Neuronal stem cell (in vitro differentiated cells): ENCODE results near the gene ZBTB5.
"Not testable (repeated sequence)": the region's sequence is repeated elsewhere in the genome, so short reads cannot be mapped to it uniquely, and the experiment has no call there.

Source experiments
- DNase-seq: peaks from one replicate; pipeline ENCODE4 v3.0.0-alpha.2; 2013; ENCODE audit warnings: low spot score
- H2AFZ ChIP-seq: one replicate; pipeline ENCODE4 v1.6.1; 2013; ENCODE audit warnings: mild to moderate bottlenecking, low read length, inconsistent platforms
- H2AK5ac ChIP-seq: 2 replicates; pipeline ENCODE4 v1.6.1; 2013; ENCODE audit warnings: low read depth, mild to moderate bottlenecking, inconsistent platforms, low read length, moderate library complexity, mixed read lengths
- H2BK120ac ChIP-seq: 2 replicates; pipeline ENCODE4 v1.6.1; 2013; ENCODE audit warnings: low read depth, mild to moderate bottlenecking, inconsistent platforms, low read length, moderate library complexity, mixed read lengths
- H2BK12ac ChIP-seq: one replicate; pipeline ENCODE4 v1.6.1; 2013; ENCODE audit warnings: low read length, inconsistent platforms
- H2BK15ac ChIP-seq: 2 replicates; pipeline ENCODE4 v1.6.1; 2013; ENCODE audit warnings: mild to moderate bottlenecking, low read length, inconsistent platforms, mixed read lengths
- H2BK5ac ChIP-seq: one replicate; pipeline ENCODE4 v1.6.1; 2013; ENCODE audit warnings: inconsistent platforms, mild to moderate bottlenecking, low read length, moderate library complexity
- H3K14ac ChIP-seq: one replicate; pipeline ENCODE4 v1.6.1; 2013; ENCODE audit warnings: low read length, inconsistent platforms
- H3K18ac ChIP-seq: 2 replicates; pipeline ENCODE4 v1.6.1; 2013; ENCODE audit warnings: low read length, inconsistent platforms
- H3K23ac ChIP-seq: 2 replicates; pipeline ENCODE4 v1.6.1; 2013; ENCODE audit warnings: low read depth, mild to moderate bottlenecking, mixed read lengths, low read length, inconsistent platforms; ENCODE audit not compliant: poor library complexity
- H3K27ac ChIP-seq: replicated peaks from 3 replicates; pipeline ENCODE4 v1.5.1; 2013; ENCODE audit warnings: low read length, inconsistent platforms
- H3K27me3 ChIP-seq, 3 experiments: 2 replicates each; pipeline ENCODE4 v1.6.1; 2013; ENCODE audit warnings: low read length in 3 of 3, mild to moderate bottlenecking in 2 of 3, inconsistent platforms in 1 of 3, low read depth in 1 of 3, mixed read lengths in 1 of 3, moderate library complexity in 1 of 3; ENCODE audit not compliant: control insufficient read depth in 3 of 3, insufficient read depth in 3 of 3
- H3K36me3 ChIP-seq, 2 donors: replicated peaks in 1 of 2; 2 replicates each; pipeline ENCODE4 v1.6.1; 2013; ENCODE audit warnings: low read length in 2 of 2; ENCODE audit not compliant: control insufficient read depth in 2 of 2, insufficient read depth in 2 of 2
- H3K4ac ChIP-seq: 2 replicates; pipeline ENCODE4 v1.6.1; 2013; ENCODE audit warnings: inconsistent platforms, mild to moderate bottlenecking, low read length, moderate library complexity
- H3K4me1 ChIP-seq, 2 donors: 1 replicate in 1 of 2; 2 replicates in 1 of 2; pipeline ENCODE4 v1.6.1; 2013; ENCODE audit warnings: low read length in 2 of 2, low read depth in 1 of 2; ENCODE audit not compliant: control insufficient read depth in 2 of 2, insufficient read depth in 1 of 2
- H3K4me2 ChIP-seq: one replicate; pipeline ENCODE4 v1.6.1; 2013; ENCODE audit warnings: mild to moderate bottlenecking, low read length, inconsistent platforms; ENCODE audit not compliant: insufficient read depth, poor library complexity, severe bottlenecking
- H3K4me3 ChIP-seq, 2 donors: 2 replicates each; pipeline ENCODE4 v1.5.1; 2013; ENCODE audit warnings: low read length in 2 of 2, mild to moderate bottlenecking in 2 of 2, inconsistent platforms in 1 of 2, moderate library complexity in 1 of 2
- H3K79me1 ChIP-seq: one replicate; pipeline ENCODE4 v1.6.1; 2013; ENCODE audit warnings: low read depth, mild to moderate bottlenecking, inconsistent platforms, low read length, moderate library complexity
- H3K9ac ChIP-seq: one replicate; pipeline ENCODE4 v1.6.1; 2013; ENCODE audit warnings: mild to moderate bottlenecking, low read depth, low read length, inconsistent platforms; ENCODE audit not compliant: poor library complexity
- H3K9me3 ChIP-seq, 2 donors: replicated peaks in 1 of 2; 2 replicates each; pipeline versions ENCODE3 to v1.6.1; 2013; ENCODE audit warnings: low read length in 2 of 2, mild to moderate bottlenecking in 2 of 2, inconsistent platforms in 1 of 2, low read depth in 1 of 2, mixed read lengths in 1 of 2, moderate library complexity in 1 of 2; ENCODE audit not compliant: control insufficient read depth in 2 of 2, insufficient read depth in 1 of 2
- H4K8ac ChIP-seq: one replicate; pipeline ENCODE4 v1.6.1; 2013; ENCODE audit warnings: low read depth, mild to moderate bottlenecking, inconsistent platforms, low read length, moderate library complexity
- H4K91ac ChIP-seq: one replicate; pipeline ENCODE4 v1.6.1; 2013; ENCODE audit warnings: low read length, low read depth, mild to moderate bottlenecking, inconsistent platforms; ENCODE audit not compliant: poor library complexity
- WGBS, 2 donors: extraction: QIAGEN DNeasy Blood & Tissue Kit; methylation state at CpG; one replicate each; pipeline ENCODE4 v1.1.7; 2013; ENCODE audit warnings: missing lambda C conversion rate in 2 of 2, mixed read lengths in 1 of 2; ENCODE audit not compliant: insufficient read length in 2 of 2, insufficient replicate concordance in 1 of 2; ENCODE audit errors: extremely low coverage in 2 of 2; 5-methylcytosine and 5-hydroxymethylcytosine counted together

The ZBTB5 gene

GRCh38 chr9:37477443-37477842, 12.2 kb upstream of the ZBTB5 start:
- not testable (repeated sequence) for DNase-seq, H3K9ac ChIP-seq, H3K14ac ChIP-seq, H2AK5ac ChIP-seq, H2BK5ac ChIP-seq, H3K4me2 ChIP-seq, H3K79me1 ChIP-seq, H4K8ac ChIP-seq, H3K4me3 ChIP-seq, H2BK120ac ChIP-seq, H2AFZ ChIP-seq, H2BK15ac ChIP-seq, H3K36me3 ChIP-seq, H3K18ac ChIP-seq, H4K91ac ChIP-seq, H3K27me3 ChIP-seq, H2BK12ac ChIP-seq, H3K4me1 ChIP-seq, H3K23ac ChIP-seq, H3K4ac ChIP-seq, H3K27ac ChIP-seq
- peaks cover 7 to 17% of the 10 kb centered on the region in 2 donors for H3K9me3 ChIP-seq
- WGBS, 2 donors = no CpG with 5 or more reads among the region's 4 CpGs

GRCh38 chr9:37476930-37477329, 11.7 kb upstream of the ZBTB5 start:
- no peak overlapping the region for H3K9ac ChIP-seq
- H3K9me3 ChIP-seq = peaks cover 7 to 17% of the 10 kb centered on the region in 2 donors
- H2AFZ ChIP-seq = no peak overlapping the region
- H3K27me3 ChIP-seq = no peaks in the 10 kb centered on the region
- H3K4me2 ChIP-seq = no peak overlapping the region
- DNase-seq = no peak
- H3K23ac ChIP-seq = no peak overlapping the region
- no peak overlapping the region for H2BK120ac ChIP-seq
- H3K14ac ChIP-seq = no peak overlapping the region
- WGBS, 2 donors = no CpG with 5 or more reads among the region's 11 CpGs
- H3K4ac ChIP-seq = no peak overlapping the region
- no peak overlapping the region for H3K4me3 ChIP-seq
- no peak overlapping the region for H2BK5ac ChIP-seq
- no peak overlapping the region for H3K18ac ChIP-seq
- H2BK15ac ChIP-seq = no peak overlapping the region
- H4K91ac ChIP-seq = no peak overlapping the region
- no peaks in the 10 kb centered on the region for H3K36me3 ChIP-seq
- H3K27ac ChIP-seq = no peak overlapping the region
- no peaks in the 10 kb centered on the region for H3K79me1 ChIP-seq
- H3K4me1 ChIP-seq = peaks cover 0 to under 1% of the 10 kb centered on the region in 2 donors
- no peak overlapping the region for H4K8ac ChIP-seq
- H2AK5ac ChIP-seq = no peak overlapping the region
- H2BK12ac ChIP-seq = no peak overlapping the region

- no peak overlapping the region for H3K23ac ChIP-seq
- no peak overlapping the region for H2AK5ac ChIP-seq
- no peak overlapping the region for H4K8ac ChIP-seq
- H3K4me1 ChIP-seq = peaks cover 0 to 3% of the 10 kb centered on the region in 2 donors
- H3K4me3 ChIP-seq = no peak overlapping the region
- H3K9ac ChIP-seq = no peak overlapping the region
- H3K27me3 ChIP-seq = no peaks in the 10 kb centered on the region
- H3K27ac ChIP-seq = no peak overlapping the region
- no peak overlapping the region for H2BK5ac ChIP-seq
- H3K36me3 ChIP-seq = no peaks in the 10 kb centered on the region
- no peaks in the 10 kb centered on the region for H3K79me1 ChIP-seq
- H3K4me2 ChIP-seq = no peak overlapping the region
- no peak overlapping the region for H3K18ac ChIP-seq
- H3K14ac ChIP-seq = no peak overlapping the region
- no peak overlapping the region for H2BK12ac ChIP-seq
- H4K91ac ChIP-seq = no peak overlapping the region
- no peak overlapping the region for H2BK120ac ChIP-seq
- no peak overlapping the region for H3K4ac ChIP-seq
- no peak overlapping the region for H2AFZ ChIP-seq
- 100% methylated on average over 2 of the region's 3 CpGs; no CpG with 5 or more reads in 1 of the 2 donors for WGBS, 2 donors
- DNase-seq = no peak
- H3K9me3 ChIP-seq = peaks cover 7 to 17% of the 10 kb centered on the region in 2 donors
- no peak overlapping the region for H2BK15ac ChIP-seq
These were observed 9.2 kb upstream of the ZBTB5 start for GRCh38 chr9:37474438-37474837.

GRCh38 chr9:37473982-37474381, 8.7 kb upstream of the ZBTB5 start:
- H3K79me1 ChIP-seq, DNase-seq, H2AFZ ChIP-seq, H3K4ac ChIP-seq, H2AK5ac ChIP-seq, H3K4me2 ChIP-seq, H3K9ac ChIP-seq, H3K14ac ChIP-seq, H3K18ac ChIP-seq, H3K4me3 ChIP-seq, H4K91ac ChIP-seq, H3K27ac ChIP-seq, H3K4me1 ChIP-seq, H3K27me3 ChIP-seq, H2BK12ac ChIP-seq, H2BK15ac ChIP-seq, H3K23ac ChIP-seq, H3K36me3 ChIP-seq, H2BK5ac ChIP-seq, H4K8ac ChIP-seq, H2BK120ac ChIP-seq: not testable (repeated sequence)
- no CpG with 5 or more reads among the region's 6 CpGs for WGBS, 2 donors
- peaks cover 7 to 17% of the 10 kb centered on the region in 2 donors for H3K9me3 ChIP-seq
